ENCODE data around the gene FHOD1. TPM values are rescaled to one million over a fixed set of nuclear protein-coding genes. Genes with fewer than 3 reads are reported as not detected.

Gene FHOD1
- total RNA-seq, 1 donor from 2014 or later = 35.3 TPM

- peak; percentile 43 for ATAC-seq
- intact Hi-C loops (cut with DNase I) = no loop called here
- no peak for DNase-seq (ENCODE audit: low spot score)
Observed at GRCh38 chr16:67278773-67279295, 31.6 kb upstream of the FHOD1 start.

GRCh38 chr16:67277999-67278772 is 30.9 kb upstream of the FHOD1 start:
- ATAC-seq (peak; percentile 25), DNase-seq (ENCODE audit: low spot score) (no peak)
- intact Hi-C loops (cut with DNase I) = no loop called here

GRCh38 chr16:67277294-67277998 is 30.2 kb upstream of the FHOD1 start:
- DNase-seq (ENCODE audit: low spot score) (no peak), ATAC-seq (peak; percentile 46)
- intact Hi-C loops (cut with DNase I) = no loop called here

- no peak for ATAC-seq
- DNase-seq (ENCODE audit: low spot score) = no peak
- intact Hi-C loops (cut with DNase I) = no loop called here
Observed at GRCh38 chr16:67275321-67275720, 28.0 kb upstream of the FHOD1 start.

GRCh38 chr16:67271446-67271845 is 24.2 kb upstream of the FHOD1 start:
- intact Hi-C loops (cut with DNase I) = loop anchor here (5.0 kb wide), 1 partner anchor 191 kb away; no protein-coding TSS in a partner anchor
- no peak for DNase-seq (ENCODE audit: low spot score)
- ATAC-seq = peak; percentile 13

- ATAC-seq (no peak), DNase-seq (ENCODE audit: low spot score) (no peak)
- intact Hi-C loops (cut with DNase I) = loop anchor here (5.0 kb wide), 1 partner anchor 191 kb away; no protein-coding TSS in a partner anchor
Observed at GRCh38 chr16:67270931-67271338, 23.7 kb upstream of the FHOD1 start.

- intact Hi-C loops (cut with DNase I) = loop anchor here (5.0 kb wide), 1 partner anchor 193 kb away; no protein-coding TSS in a partner anchor
- no peak for ATAC-seq
- no peak for DNase-seq (ENCODE audit: low spot score)
Observed at GRCh38 chr16:67269766-67270165, 22.5 kb upstream of the FHOD1 start.

- DNase-seq (ENCODE audit: low spot score) = no peak
Observed at GRCh38 chr16:67268136-67268579, 20.9 kb upstream of the FHOD1 start.

GRCh38 chr16:67265834-67266233 is 18.6 kb upstream of the FHOD1 start:
- no peak for ATAC-seq
- no peak for DNase-seq (ENCODE audit: low spot score)
- intact Hi-C loops (cut with DNase I) = no loop called here

More at GRCh38 chr16:67268136-67268579, 20.9 kb upstream of the FHOD1 start:
- intact Hi-C loops (cut with DNase I) = no loop called here
- ATAC-seq = peak; percentile 65

GRCh38 chr16:67264866-67265265 is 17.6 kb upstream of the FHOD1 start:
- no peak for DNase-seq (ENCODE audit: low spot score)
- intact Hi-C loops (cut with DNase I) = no loop called here
- ATAC-seq = no peak

GRCh38 chr16:67264277-67264676 is 17.0 kb upstream of the FHOD1 start:
- ATAC-seq (no peak), DNase-seq (ENCODE audit: low spot score) (no peak)
- intact Hi-C loops (cut with DNase I) = no loop called here

- ATAC-seq (no peak), DNase-seq (ENCODE audit: low spot score) (no peak)
- intact Hi-C loops (cut with DNase I) = no loop called here
Observed at GRCh38 chr16:67263201-67263600, 15.9 kb upstream of the FHOD1 start.

GRCh38 chr16:67260426-67261063 is 13.3 kb upstream of the FHOD1 start:
- ATAC-seq = peak; percentile 61
- intact Hi-C loops (cut with DNase I) = no loop called here
- no peak for DNase-seq (ENCODE audit: low spot score)

- intact Hi-C loops (cut with DNase I) = no loop called here
- DNase-seq (ENCODE audit: low spot score) = no peak
- ATAC-seq = no peak
Observed at GRCh38 chr16:67259705-67260104, 12.4 kb upstream of the FHOD1 start.

GRCh38 chr16:67258161-67258835 is 11.0 kb upstream of the FHOD1 start:
- ATAC-seq (no peak), DNase-seq (ENCODE audit: low spot score) (no peak)
- intact Hi-C loops (cut with DNase I) = no loop called here

GRCh38 chr16:67257486-67258160 is 10.3 kb upstream of the FHOD1 start:
- ATAC-seq (no peak), DNase-seq (ENCODE audit: low spot score) (no peak)
- intact Hi-C loops (cut with DNase I) = no loop called here

GRCh38 chr16:67256701-67257230 is 9.5 kb upstream of the FHOD1 start:
- intact Hi-C loops (cut with DNase I) = no loop called here
- ATAC-seq = no peak
- DNase-seq (ENCODE audit: low spot score) = no peak

- intact Hi-C loops (cut with DNase I) = no loop called here
- DNase-seq (ENCODE audit: low spot score) (no peak), ATAC-seq (no peak)
Observed at GRCh38 chr16:67255553-67256221, 8.4 kb upstream of the FHOD1 start.
